ENCODE measurements around the gene ROCK2.

Gene ROCK2

DNA sequence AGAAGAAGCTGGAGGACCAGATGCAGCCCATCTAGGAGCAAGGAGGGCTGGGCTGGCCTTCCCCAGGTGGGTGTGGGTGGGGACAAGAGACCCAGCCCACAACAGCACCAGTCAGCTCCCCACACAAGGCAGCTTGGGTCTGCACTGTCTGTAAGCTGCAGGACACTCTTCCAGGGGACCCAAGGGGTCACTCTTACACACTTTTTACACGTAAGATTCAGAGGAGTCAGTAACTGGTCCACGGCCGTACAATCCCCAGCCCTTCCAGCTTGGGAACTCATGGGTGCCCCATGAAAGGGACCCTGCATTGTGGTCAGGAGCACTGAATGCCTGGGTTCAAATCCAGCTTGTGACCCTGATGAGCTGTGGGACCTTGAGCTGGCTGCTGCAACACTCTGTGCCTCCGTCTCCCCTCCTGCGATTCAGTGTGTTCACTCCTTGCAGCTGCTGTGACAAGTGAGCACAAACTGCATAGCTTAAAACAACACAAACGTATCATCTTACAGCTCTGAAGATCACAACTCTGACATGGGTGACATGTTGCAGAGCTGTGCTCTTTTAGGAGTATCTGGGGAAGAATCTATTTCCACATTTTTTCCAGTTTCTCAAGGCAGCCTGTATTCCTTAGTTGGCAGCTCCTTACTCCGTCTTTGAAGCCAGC is 200.2 kb downstream of the ROCK2 start:
- no peak for DNase-seq

DNA sequence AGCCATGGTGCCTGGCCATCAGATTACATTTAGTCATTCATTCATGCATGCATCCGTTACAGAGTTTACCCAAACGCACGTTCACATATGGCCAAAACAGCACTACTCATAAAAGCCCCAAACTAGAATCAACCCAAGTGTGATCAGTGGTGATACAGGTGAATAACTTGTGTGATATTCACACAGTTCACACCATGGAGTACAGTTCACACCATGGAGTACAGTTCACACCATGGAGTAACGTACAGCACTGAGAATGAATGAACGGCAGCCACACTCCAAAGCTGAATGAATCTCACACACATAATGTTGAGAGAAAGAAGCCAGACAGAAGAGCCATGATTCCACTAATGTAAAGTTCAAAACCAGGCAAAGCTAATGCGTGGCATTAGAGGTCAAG is 201.4 kb downstream of the ROCK2 start:
- no peak for DNase-seq

DNA sequence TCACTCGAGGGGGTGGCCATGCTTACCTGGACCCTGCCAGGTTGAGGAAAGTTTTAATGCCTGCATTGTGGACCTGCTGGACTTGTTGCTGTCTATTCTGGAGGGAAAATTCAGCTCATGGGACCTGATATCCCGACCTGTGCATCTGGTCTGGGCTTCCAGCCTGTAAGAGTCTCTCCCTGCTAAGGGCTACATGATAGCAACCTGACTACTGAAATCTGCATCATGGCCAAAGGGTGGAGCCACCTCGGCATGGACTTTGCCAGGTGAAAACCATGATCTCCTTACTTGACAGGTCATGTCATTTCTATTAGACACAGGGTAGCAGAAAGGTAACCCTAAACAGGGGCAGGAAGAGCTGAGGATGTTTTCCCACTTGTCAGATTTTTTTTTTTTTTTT is 202.1 kb downstream of the ROCK2 start:
- no peak for DNase-seq

DNA sequence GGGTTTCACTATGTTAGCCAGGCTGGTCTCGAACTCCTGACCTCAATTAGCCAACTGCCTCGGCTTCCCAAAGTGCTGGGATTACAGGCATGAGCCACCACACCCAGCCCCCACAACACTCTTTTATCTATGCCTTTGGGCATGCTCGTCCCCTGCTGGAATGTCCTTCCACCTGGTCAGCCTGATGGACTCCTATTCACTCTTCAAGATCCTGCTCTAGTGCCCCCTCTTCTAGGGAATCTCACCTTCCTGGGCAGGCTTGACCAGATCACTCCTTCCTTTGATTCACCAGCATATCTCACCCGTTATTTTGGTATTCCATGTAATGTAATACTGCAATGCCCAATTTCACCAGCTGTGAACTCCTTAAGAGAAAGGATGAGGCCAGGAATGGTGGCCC is 203.1 kb downstream of the ROCK2 start:
- no peak for DNase-seq

DNA sequence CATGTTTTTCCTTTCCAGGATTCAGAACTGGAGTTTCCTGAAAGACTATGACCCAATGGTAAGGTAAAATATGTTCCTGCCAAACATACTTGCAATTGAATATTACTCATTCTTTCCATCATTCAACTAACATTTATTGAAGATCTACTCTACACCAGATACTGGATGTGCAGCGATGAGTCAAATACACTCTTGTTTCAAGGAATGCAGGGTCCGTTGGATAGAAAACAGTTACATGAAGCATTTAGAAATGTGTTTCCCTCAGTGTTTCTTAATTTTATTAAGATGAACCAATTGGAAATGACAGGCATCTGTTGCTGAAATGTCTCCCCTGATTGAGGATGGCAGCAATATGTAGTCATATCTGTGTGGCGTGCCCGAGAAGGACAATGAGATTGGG is 203.9 kb downstream of the ROCK2 start:
- DNase-seq = no peak

DNA sequence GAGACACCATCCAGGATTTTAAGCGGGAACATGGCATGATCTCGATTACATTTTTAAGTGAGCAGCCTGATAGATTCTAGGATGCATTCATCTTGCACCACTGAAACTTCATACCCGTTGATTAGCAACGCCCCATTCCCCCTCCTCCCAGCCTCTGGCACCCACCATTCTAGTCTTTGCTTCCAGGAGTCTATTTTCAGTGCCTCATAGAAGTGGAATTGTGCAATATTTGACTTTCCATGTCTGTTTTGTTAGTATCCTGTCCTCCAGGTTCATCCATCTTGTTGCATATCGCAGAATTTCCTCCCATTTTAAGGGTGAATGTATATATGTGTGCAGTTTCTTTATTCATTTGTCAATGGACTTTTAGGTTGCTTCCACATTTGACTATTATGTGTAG is 210.1 kb downstream of the ROCK2 start:
- DNase-seq = no peak

DNA sequence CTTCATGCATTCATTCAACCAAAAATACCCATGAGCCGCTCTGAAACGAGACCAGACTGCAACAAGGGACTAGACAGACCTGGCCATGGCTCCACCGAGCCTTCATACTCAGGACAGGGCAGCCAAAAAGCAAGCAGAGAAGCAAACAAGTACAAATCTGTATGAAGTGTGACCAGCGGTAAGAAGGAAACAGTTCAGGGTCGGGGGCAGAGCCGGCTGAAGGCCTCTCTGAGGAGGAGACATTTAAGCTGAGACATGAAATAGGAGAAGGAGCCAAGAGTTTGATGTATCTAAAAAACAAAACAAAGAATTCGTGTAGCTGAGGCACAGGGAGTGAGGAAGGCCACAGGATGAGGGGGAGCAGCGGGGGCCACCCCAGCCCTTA is 210.5 kb downstream of the ROCK2 start:
- no peak for DNase-seq

DNA sequence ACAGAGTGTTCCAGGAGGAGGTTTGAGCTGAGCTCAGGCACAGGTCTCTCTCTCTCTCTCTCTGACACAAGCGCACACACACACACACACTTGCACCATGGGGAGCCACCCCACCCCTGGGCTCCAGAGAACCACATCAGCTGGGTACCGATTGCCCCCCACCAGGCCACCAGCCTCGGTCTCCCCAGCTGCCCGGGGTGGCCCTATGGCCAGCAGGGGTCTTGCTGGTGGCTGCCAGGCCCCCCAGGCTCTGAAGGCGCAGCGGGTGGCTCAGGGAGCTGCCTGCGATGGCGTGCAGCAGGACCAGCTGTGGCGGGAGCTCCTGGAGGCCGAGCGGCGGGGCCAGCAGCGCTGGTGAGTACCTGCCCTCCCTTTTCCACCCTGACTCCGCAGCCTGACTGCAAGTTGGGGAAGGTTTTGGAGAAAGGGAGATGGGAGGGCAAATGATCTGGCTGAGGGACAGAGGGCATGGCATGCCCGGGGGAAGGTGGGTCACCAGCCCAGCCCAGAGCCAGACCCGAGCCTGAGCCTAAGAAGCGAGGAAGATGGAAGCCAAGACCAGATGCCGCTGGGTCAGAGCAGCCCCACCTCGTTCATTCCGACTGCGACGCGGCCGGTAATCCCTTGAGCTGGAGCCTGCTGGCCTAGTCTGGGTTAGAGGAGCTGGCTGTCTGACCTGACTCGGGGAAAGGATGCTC is 211.0 kb downstream of the ROCK2 start:
- no peak for DNase-seq

DNA sequence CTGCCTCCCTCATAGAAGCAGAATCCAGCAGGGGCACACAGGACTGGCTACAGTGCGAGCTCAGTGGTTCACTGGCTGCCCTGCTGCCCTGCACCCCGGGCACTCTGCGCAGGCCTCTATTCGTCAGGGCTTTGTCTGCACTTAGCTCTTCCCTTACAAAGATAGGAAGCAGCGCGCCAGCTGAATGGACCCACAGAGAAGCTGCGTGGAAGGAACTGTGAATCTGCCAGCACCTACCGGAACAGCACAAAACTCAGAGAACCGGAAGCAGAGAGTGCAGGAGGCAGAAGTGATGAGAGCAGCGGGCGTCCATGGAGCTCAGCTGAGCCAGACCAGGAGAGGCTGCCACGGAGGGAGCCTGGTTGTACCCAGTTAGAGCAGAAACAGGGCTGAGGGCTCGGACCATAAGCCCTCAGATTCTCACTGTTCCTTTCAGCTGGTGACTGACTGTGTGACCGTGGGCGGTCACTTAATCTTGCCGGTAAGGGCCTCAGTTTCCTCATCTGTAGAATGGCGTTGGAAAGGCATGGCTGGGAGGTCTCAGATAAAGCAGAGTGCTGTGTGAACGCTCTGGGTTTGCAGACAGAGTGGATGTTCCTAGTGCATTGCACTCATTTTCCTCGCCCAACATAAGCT is 212.3 kb downstream of the ROCK2 start:
- no peak for DNase-seq

DNA sequence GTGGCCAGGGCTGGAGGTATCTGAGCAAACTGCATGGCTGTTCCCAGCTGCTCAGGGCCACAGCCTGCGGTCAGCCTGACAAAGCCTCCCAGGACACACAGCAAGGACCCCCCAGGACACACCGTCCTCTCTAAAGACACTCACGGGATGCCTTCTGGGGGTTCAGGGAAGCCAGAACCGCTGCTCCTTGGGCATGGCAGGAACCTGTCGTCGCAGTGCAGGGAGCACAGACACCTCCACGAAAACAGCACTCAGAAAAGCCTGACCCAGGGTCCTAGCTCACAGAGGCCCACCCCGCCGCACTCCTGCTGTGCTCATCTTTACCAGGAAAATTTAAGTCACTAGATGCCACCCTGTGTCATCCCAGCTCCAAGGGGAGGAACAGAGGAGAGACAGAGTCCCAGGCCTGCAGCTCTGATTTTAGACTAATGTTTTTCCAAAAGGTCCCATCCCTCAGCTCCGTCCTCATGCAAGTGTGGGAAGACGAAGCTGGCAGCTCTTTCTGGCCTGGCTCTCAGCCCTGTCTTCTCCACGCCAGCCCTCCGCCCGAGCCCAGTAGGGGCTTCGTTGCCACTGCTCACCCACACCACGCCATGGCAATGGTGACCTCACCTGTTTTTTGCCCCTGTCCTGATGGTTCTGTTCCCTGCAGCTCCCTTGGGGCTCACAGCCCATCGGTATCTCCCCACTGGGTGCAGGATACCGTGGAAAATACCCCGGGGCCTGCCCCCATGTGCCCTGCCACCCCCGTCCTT is 213.1 kb downstream of the ROCK2 start:
- DNase-seq = no peak

Data from SHP77 treated with DMSO at 0.1 percent for 48 hours (cell line).